ENCODE measurements around the gene GFAP. TPM values are rescaled to one million over a fixed set of nuclear protein-coding genes. Genes with fewer than 3 reads are reported as not detected.

GFAP gene
- total and polyA plus RNA-seq, 8 donors, result 0.12 to 2.2 (median 0.85) TPM

DNA sequence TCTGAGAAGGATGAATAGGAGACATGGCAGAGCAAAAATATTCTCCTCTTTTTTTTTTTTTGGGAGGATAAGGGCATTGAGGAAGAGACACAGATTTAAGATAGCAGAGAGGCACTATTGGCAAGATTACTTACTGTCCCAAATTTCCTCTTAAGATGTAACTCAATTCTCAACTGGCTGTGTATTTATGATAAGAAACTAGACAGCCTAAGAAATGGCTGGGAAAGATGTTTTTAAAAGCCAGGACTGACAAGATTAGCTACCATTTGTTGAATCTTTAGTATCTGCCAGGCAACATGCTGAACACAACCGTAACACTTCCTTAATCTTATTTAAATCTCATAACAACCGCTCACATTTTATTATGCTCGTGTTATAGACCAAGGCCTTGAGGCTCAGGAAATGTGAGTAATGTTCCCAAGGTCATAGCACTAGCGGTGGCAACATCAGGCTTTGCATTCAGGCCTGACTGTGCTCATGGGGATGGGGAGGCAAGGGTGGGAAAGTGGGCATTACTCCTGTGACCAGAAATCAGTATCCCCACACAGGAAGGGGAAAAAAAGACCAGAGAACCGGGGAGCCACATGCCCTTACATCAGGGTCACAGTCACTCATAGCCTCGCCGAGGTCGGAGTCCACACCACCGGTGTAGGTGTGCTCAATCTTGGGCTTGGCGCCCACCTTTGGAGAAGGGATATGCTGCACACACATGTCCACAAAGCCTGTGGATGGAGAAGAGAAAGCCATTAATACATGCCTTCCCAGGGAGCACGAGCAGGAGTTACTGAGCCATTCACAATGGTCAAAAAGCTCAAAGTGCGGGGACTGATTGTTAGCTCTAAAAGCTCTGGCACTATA is 52.0 kb downstream of the GFAP start:
- no peak for TF ChIP-seq CTCF (IDR thresholded peaks at IDR 0.05)
- DNase-seq (peak in 1 of 6 donors; percentile 37), FAIRE-seq (no peak), ATAC-seq (no peak)
- Histone ChIP-seq H3K36me3 (peaks cover 8 to 70% (median 43%) of the 10 kb centered on the region in 3 donors), H3K9me3 (no peaks in the 10 kb centered on the region), H3K27me3 (no peaks in the 10 kb centered on the region), H3K27ac (no peak overlapping the region), H3K4me1 (no peaks in the 10 kb centered on the region), H3K4me3 (no peak overlapping the region)
- 81% methylated on average over 12 of the region's 12 CpGs for WGBS, 2 donors
- intact Hi-C loops (cut with DNase I), result loop anchor here in 2 of 3 donors (5.0 kb wide), 2 partner anchors 81 to 86 kb away; no protein-coding TSS in a partner anchor

DNA sequence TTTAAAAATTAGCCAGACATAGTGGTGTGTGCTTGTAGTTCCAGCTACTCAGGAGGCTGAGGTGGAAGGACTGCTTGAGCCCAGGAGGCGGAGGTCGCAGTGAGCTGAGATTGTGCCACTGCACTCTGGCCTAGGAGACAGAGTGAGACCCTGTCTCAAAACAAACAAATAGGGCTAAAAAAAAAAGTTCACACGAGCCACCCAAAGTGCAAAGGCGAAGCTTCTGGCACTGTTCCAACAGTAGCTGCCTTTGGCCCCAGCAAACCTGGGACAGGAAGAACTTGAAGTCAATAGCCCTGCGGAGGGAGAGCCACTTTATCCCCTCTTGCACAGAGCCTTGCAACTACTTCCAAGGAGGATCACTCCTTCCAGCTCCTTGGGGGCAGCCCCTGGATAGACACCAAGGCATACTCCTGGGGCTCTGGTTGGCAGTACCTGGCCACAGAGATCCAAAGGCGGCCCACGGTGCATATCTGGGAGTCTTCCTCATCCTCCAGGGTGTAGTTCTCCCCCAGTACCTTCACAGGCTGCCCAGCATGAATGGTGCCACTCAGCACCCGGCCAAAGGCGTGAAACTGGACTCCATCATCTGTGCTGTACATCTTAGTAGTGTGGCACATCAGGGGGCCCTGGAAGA is 52.9 kb downstream of the GFAP start:
- intact Hi-C loops (cut with DNase I), result loop anchor here in 2 of 3 donors (5.0 kb wide), 2 partner anchors 80 to 85 kb away; no protein-coding TSS in a partner anchor
- DNase-seq (peak in 1 of 6 donors; percentile 18), ATAC-seq (no peak), FAIRE-seq (no peak)
- TF ChIP-seq CTCF (IDR thresholded peaks at IDR 0.05), result no peak
- H3K4me3 ChIP-seq, result no peak overlapping the region
- no peaks in the 10 kb centered on the region for H3K27me3 ChIP-seq
- peaks cover 8 to 68% (median 34%) of the 10 kb centered on the region in 3 donors for H3K36me3 ChIP-seq
- no peaks in the 10 kb centered on the region for H3K4me1 ChIP-seq
- H3K27ac ChIP-seq, result no peak overlapping the region
- 90 to 94% methylated on average over 9 of the region's 9 CpGs for WGBS, 2 donors
- H3K9me3 ChIP-seq, result no peaks in the 10 kb centered on the region

DNA sequence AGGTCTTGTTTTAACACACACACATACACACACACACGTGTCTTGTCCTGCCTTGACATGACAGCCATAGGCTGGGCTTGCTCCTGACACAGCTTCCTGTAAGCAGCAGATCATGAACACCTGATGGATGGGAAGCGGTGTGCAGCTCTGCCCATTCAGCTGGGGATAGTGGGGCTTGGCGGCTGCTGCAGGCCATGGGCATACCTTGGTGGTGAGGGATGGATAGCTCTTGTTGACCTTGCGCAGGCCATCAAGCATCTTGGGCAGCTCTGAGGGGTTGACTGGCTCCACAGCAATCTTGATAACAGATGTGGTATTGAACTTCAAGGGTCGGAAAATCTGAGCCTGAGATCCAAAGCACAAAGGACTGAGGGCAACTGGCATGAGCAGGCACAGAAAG is 55.6 kb downstream of the GFAP start:
- TF ChIP-seq CTCF (IDR thresholded peaks at IDR 0.05), result no peak
- DNase-seq (no peak), FAIRE-seq (no peak), ATAC-seq (no peak)
- intact Hi-C loops (cut with DNase I), result loop anchor here in 2 of 3 donors (5.0 kb wide), 2 partner anchors 77 to 82 kb away; no protein-coding TSS in a partner anchor
- H3K4me3 ChIP-seq, result no peak overlapping the region
- no peak overlapping the region for H3K27ac ChIP-seq
- H3K27me3 ChIP-seq, result no peaks in the 10 kb centered on the region
- no peaks in the 10 kb centered on the region for H3K9me3 ChIP-seq
- H3K4me1 ChIP-seq, result no peaks in the 10 kb centered on the region
- 84 to 92% methylated on average over 5 of the region's 5 CpGs for WGBS, 2 donors
- H3K36me3 ChIP-seq, result peaks cover 12 to 75% (median 40%) of the 10 kb centered on the region in 3 donors

GRCh38 chr17:44854192-44854591 is 61.1 kb downstream of the GFAP start:
- Histone ChIP-seq H3K27ac (no peak overlapping the region), H3K4me1 (no peaks in the 10 kb centered on the region), H3K4me3 (no peak overlapping the region), H3K9me3 (no peaks in the 10 kb centered on the region), H3K27me3 (no peaks in the 10 kb centered on the region), H3K36me3 (peaks cover 9 to 81% (median 32%) of the 10 kb centered on the region in 3 donors)
- intact Hi-C loops (cut with DNase I), result no loop called here
- WGBS, 2 donors, result 89 to 92% methylated on average over 5 of the region's 5 CpGs
- no peak for FAIRE-seq
- ATAC-seq, result no peak
- no peak for TF ChIP-seq CTCF (IDR thresholded peaks at IDR 0.05)
- DNase-seq, result no peak

Small RNA genes lying within 50 kb of the gene (microRNA-seq; reads per million reads assigned to microRNA genes)
- 0 to 0.39 reads per million in 2 donors for gene MIR6783

Other genes starting within 250 kb of the GFAP start
- 1 to 10 TPM; 6.7 to 9.9 (median 9.5) TPM for gene CCDC43, start 225.7 kb downstream of the GFAP start, total RNA-seq
- gene CCDC43, start 225.7 kb downstream of the GFAP start, polyA plus RNA-seq, result 1 to 10 TPM; 6.9 to 8.6 TPM
- gene DBF4B, start 206.8 kb downstream of the GFAP start, total RNA-seq, result 1 to 10 TPM; 1.0 to 5.0 (median 2.3) TPM
- gene DBF4B, start 206.8 kb downstream of the GFAP start, polyA plus RNA-seq, result 1 to 10 TPM; 3.3 to 5.5 TPM
- gene ADAM11, start 156.5 kb downstream of the GFAP start, total RNA-seq, result under 1 TPM; 0.03 to 0.23 (median 0.15) TPM
- under 1 TPM; 0.34 to 0.40 TPM for gene ADAM11, start 156.5 kb downstream of the GFAP start, polyA plus RNA-seq
- gene GJC1, start 85.2 kb downstream of the GFAP start, total RNA-seq, result 1 to 10 TPM in 4 of 6 donors, under 1 TPM in 2; 0.58 to 3.1 (median 1.1) TPM
- 1 to 10 TPM in 1 of 2 donors, under 1 TPM in 1; 0.84 to 2.0 TPM for gene GJC1, start 85.2 kb downstream of the GFAP start, polyA plus RNA-seq
- 1 to 10 TPM in 2 of 6 donors, under 1 TPM in 3, not detected in 1; 0.35 to 2.2 (median 0.87) TPM for gene HIGD1B, start 67.6 kb downstream of the GFAP start, total RNA-seq
- gene HIGD1B, start 67.6 kb downstream of the GFAP start, polyA plus RNA-seq, result 10 to 100 TPM in 1 of 2 donors, 1 to 10 TPM in 1; 1.4 to 14.6 TPM
- 10 to 100 TPM; 26.3 to 42.7 (median 38.8) TPM for gene EFTUD2, start 16.1 kb downstream of the GFAP start, total RNA-seq
- gene EFTUD2, start 16.1 kb downstream of the GFAP start, polyA plus RNA-seq, result 10 to 100 TPM; 18.8 to 25.8 TPM
- gene KIF18B, start 32.3 kb upstream of the GFAP start, total RNA-seq, result under 1 TPM in 5 of 6 donors, not detected in 1; 0.05 to 0.53 (median 0.22) TPM
- under 1 TPM; 0.05 to 0.11 TPM for gene KIF18B, start 32.3 kb upstream of the GFAP start, polyA plus RNA-seq
- 1 to 10 TPM in 5 of 6 donors, under 1 TPM in 1; 0.92 to 4.3 (median 2.7) TPM for gene C1QL1, start 52.8 kb upstream of the GFAP start, total RNA-seq
- 10 to 100 TPM; 17.0 to 29.3 TPM for gene C1QL1, start 52.8 kb upstream of the GFAP start, polyA plus RNA-seq
- 10 to 100 TPM in 5 of 6 donors, 1 to 10 TPM in 1; 9.3 to 19.2 (median 12.1) TPM for gene DCAKD, start 136.1 kb upstream of the GFAP start, total RNA-seq
- gene DCAKD, start 136.1 kb upstream of the GFAP start, polyA plus RNA-seq, result 10 to 100 TPM in 1 of 2 donors, 1 to 10 TPM in 1; 9.8 to 14.1 TPM
- 10 to 100 TPM; 31.7 to 66.5 (median 43.6) TPM for gene NMT1, start 145.8 kb upstream of the GFAP start, total RNA-seq
- gene NMT1, start 145.8 kb upstream of the GFAP start, polyA plus RNA-seq, result 10 to 100 TPM; 27.0 to 37.9 TPM
- gene PLCD3, start 217.0 kb upstream of the GFAP start, total RNA-seq, result 1 to 10 TPM; 4.6 to 9.9 (median 8.0) TPM
- 10 to 100 TPM in 1 of 2 donors, 1 to 10 TPM in 1; 8.2 to 10.6 TPM for gene PLCD3, start 217.0 kb upstream of the GFAP start, polyA plus RNA-seq
- gene ACBD4, start 220.2 kb upstream of the GFAP start, total RNA-seq, result 10 to 100 TPM; 10.6 to 17.8 (median 12.1) TPM
- 10 to 100 TPM; 37.3 to 39.0 TPM for gene ACBD4, start 220.2 kb upstream of the GFAP start, polyA plus RNA-seq
- 10 to 100 TPM in 5 of 6 donors, 1 to 10 TPM in 1; 6.8 to 16.2 (median 12.0) TPM for gene HEXIM1, start 233.0 kb upstream of the GFAP start, total RNA-seq
- gene HEXIM1, start 233.0 kb upstream of the GFAP start, polyA plus RNA-seq, result 10 to 100 TPM; 10.9 to 17.2 TPM
- gene HEXIM2, start 246.4 kb upstream of the GFAP start, total RNA-seq, result 1 to 10 TPM; 4.0 to 8.3 (median 6.2) TPM
- 10 to 100 TPM in 1 of 2 donors, 1 to 10 TPM in 1; 7.3 to 10.9 TPM for gene HEXIM2, start 246.4 kb upstream of the GFAP start, polyA plus RNA-seq